Right atrium auricular region (tissue), 2 donors: ENCODE measurements around the gene AAK1. TPM values are rescaled to one million over a fixed set of nuclear protein-coding genes. Genes with fewer than 3 reads are reported as not detected.
"Not testable (repeated sequence)": the region's sequence is repeated elsewhere in the genome, so short reads cannot be mapped to it uniquely, and the experiment has no call there.

Experiments
- DNase-seq: peaks from one replicate; pipeline ENCODE4 v3.0.0-alpha.2; 2019; ENCODE audit warnings: low spot score
- H3K27ac ChIP-seq, 2 donors: fragments of 200-600 bp; sonication (generic); 1 replicate in 1 of 2; 2 replicates in 1 of 2; pipeline ENCODE4 v1.5.1; 2016 to 2019
- H3K27me3 ChIP-seq, 2 donors: fragments of 200-600 bp; sonication (generic); one replicate each; pipeline versions ENCODE4 v1.5.1 to v1.6.0; 2017 to 2019
- H3K36me3 ChIP-seq: fragments of 200-600 bp; sonication (generic); one replicate; pipeline ENCODE4 v1.5.1; 2016
- H3K4me1 ChIP-seq, 2 donors: fragments of 200-600 bp; sonication (generic); one replicate each; pipeline versions ENCODE4 v1.5.1 to v1.6.0; 2017 to 2019
- H3K4me3 ChIP-seq, 2 donors: fragments of 200-600 bp; sonication (generic); 1 replicate in 1 of 2; 2 replicates in 1 of 2; pipeline ENCODE4 v1.5.1; 2017 to 2019; ENCODE audit warnings: mild to moderate bottlenecking in 1 of 2, moderate library complexity in 1 of 2
- H3K9me3 ChIP-seq, 2 donors: fragments of 200-600 bp; sonication (generic); one replicate each; pipeline ENCODE4 v1.5.1; 2019
- total RNA-seq, 2 donors: library from RNA; depleted of rRNA; stranded (reverse); fragments of >200 nt; gene quantifications; one replicate each; pipeline ENCODE4 v1.1.0, GENCODE V29; 2016
- TF ChIP-seq, protein P1 (sequence below), 2 donors: fragments of 200-600 bp; sonication (generic); IDR thresholded peaks; one replicate each; pipeline ENCODE4 v1.5.1; 2019; ENCODE audit warnings: antibody characterized with exemption in 2 of 2

Gene AAK1
- total RNA-seq, 2 donors from 2014 or later = 50.4 to 62.6 TPM

DNA sequence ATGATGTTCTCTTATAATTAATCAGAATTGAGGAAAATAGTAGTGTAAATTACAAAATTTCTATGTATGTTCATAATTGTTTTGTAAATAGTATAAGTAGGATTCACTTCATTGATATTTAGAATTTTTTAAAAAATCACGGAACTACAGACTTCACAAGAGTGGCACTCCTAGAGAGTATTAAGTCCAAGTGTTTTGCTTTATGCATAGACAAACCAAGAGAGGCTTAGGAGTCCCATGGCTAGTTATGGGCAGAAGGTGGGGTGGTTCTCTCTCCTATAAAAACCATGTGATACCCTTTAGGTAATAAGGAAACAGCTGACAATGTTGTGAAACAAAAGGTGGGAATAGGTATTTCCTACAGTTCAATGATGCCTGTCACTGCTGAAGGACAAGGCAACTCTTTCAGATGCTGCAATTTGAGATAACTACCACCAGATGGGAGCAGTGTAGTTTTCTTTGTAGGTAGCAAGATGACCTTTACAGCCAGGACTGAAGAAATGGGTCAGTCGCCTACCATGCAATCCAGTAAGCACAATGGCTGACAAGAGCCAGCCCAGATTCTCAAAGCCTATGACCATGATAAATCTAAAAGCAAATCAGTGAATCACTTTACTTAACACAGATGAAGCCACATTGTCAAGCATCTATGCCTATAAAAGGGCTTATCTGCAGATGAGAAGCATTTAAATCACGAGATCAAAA, 83.9 kb downstream of the AAK1 start:
- Histone ChIP-seq H3K4me1 (peaks cover 0 to 33% of the 10 kb centered on the region in 2 donors), H3K27ac (peak overlapping the region in 1 of 2 donors; percentile 35), H3K9me3 (no peaks in the 10 kb centered on the region), H3K36me3 (no peaks in the 10 kb centered on the region), H3K27me3 (no peaks in the 10 kb centered on the region), H3K4me3 (no peak overlapping the region)
- TF ChIP-seq, protein P1, sequence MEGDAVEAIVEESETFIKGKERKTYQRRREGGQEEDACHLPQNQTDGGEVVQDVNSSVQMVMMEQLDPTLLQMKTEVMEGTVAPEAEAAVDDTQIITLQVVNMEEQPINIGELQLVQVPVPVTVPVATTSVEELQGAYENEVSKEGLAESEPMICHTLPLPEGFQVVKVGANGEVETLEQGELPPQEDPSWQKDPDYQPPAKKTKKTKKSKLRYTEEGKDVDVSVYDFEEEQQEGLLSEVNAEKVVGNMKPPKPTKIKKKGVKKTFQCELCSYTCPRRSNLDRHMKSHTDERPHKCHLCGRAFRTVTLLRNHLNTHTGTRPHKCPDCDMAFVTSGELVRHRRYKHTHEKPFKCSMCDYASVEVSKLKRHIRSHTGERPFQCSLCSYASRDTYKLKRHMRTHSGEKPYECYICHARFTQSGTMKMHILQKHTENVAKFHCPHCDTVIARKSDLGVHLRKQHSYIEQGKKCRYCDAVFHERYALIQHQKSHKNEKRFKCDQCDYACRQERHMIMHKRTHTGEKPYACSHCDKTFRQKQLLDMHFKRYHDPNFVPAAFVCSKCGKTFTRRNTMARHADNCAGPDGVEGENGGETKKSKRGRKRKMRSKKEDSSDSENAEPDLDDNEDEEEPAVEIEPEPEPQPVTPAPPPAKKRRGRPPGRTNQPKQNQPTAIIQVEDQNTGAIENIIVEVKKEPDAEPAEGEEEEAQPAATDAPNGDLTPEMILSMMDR (IDR thresholded peaks at IDR 0.05) = peak; percentile 53 to 77
- no peak for DNase-seq

DNA sequence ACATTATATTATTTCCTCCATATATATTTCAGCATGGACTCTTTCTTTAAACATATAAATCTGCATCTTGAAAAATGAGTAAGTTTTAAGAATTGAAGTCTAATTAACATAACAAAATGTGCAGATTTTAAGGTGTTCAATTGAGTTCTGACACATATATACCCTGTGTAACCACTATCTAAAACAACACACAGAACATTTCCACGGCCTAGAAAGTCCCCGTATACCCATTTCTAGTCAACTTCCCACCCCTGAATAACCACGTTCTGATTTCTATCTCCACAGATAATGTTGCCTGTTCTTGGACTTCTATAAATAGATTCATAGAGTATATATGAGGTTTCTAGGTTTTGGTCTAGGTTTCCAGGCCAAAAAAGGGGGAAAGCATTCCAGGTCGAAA, 87.5 kb downstream of the AAK1 start:
- no peak overlapping the region for H3K4me3 ChIP-seq
- H3K4me1 ChIP-seq = peaks cover 0 to 35% of the 10 kb centered on the region in 2 donors
- H3K36me3 ChIP-seq = no peaks in the 10 kb centered on the region
- no peaks in the 10 kb centered on the region for H3K9me3 ChIP-seq
- H3K27ac ChIP-seq = no peak overlapping the region
- H3K27me3 ChIP-seq = no peaks in the 10 kb centered on the region
- TF ChIP-seq, protein P1 (IDR thresholded peaks at IDR 0.05) = no peak
- no peak for DNase-seq

DNA sequence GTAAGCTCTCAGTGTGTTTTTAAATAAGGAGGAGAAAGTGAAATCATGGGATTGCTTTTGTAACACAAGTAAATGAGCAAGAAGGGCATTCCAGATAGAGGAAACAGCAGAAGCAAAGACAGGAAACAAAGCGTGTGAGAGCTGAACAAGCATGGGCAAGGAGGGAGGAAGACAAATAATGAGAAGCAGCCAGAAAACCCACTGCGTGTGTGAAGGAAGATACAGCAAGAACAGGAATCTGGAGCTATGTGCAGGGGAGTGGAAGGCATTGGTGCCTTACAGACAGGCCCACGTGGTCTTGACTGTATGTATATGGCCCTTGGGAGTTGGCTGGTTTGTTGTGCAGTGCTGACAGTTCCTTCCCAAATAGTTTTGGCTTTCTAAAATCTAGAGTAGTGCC, 88.6 kb downstream of the AAK1 start:
- H3K9me3 ChIP-seq = no peaks in the 10 kb centered on the region
- DNase-seq = no peak
- TF ChIP-seq, protein P1 (IDR thresholded peaks at IDR 0.05) = no peak
- no peaks in the 10 kb centered on the region for H3K27me3 ChIP-seq
- H3K27ac ChIP-seq = no peak overlapping the region
- H3K4me3 ChIP-seq = no peak overlapping the region
- H3K4me1 ChIP-seq = peaks cover 0 to 25% of the 10 kb centered on the region in 2 donors
- H3K36me3 ChIP-seq = no peaks in the 10 kb centered on the region

DNA sequence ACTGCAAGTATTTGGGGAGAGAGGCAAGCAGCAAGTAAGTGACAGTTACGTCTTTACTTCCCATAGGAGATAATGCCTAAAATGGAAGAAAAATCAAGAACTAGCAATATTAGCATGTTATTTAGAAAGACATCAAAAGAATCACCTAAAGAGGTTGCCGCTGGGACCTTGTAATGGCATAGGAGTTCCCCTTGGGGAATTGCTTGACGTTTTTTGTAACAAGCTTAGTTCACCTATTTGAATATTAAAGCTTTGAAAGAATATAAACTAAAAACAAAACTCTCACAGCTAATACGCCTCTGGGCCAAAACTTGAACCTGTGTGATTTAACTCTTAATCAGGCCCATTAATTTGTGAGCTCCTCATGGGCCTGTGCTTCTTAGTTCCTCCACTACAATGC, 89.0 kb downstream of the AAK1 start:
- H3K4me1 ChIP-seq = peaks cover 0 to 21% of the 10 kb centered on the region in 2 donors
- TF ChIP-seq, protein P1 (IDR thresholded peaks at IDR 0.05) = no peak

DNA sequence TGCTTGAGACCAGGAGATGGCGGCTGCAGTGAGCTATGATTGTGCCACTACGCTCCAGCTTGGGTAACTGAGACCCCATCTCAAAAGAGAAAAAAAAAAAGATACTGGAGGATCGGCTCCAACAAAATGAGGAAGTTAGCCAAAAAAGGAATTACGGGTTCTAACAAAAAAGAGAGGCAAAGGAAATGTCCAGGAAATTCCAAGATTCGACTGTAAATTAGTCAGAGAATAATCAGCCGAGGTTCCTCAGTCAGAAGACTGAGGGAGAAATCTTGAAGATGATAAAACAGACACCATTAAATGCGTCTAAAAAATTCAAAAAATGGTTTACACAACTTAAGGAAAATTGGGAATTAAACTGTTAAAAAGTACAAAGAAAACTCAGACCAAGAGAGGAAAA, 89.5 kb downstream of the AAK1 start:
- Histone ChIP-seq H3K27me3 (no peaks in the 10 kb centered on the region), H3K4me1 (peaks cover 0 to 16% of the 10 kb centered on the region in 2 donors), H3K27ac (no peak overlapping the region), H3K4me3 (no peak overlapping the region), H3K36me3 (no peaks in the 10 kb centered on the region), H3K9me3 (no peaks in the 10 kb centered on the region)
- TF ChIP-seq, protein P1 (IDR thresholded peaks at IDR 0.05) = no peak
- no peak for DNase-seq

More for the DNA sequence above, 89.0 kb downstream of the AAK1 start:
- no peaks in the 10 kb centered on the region for H3K36me3 ChIP-seq
- H3K9me3 ChIP-seq = no peaks in the 10 kb centered on the region
- H3K27me3 ChIP-seq = no peaks in the 10 kb centered on the region
- H3K27ac ChIP-seq = no peak overlapping the region
- no peak for DNase-seq
- no peak overlapping the region for H3K4me3 ChIP-seq

DNA sequence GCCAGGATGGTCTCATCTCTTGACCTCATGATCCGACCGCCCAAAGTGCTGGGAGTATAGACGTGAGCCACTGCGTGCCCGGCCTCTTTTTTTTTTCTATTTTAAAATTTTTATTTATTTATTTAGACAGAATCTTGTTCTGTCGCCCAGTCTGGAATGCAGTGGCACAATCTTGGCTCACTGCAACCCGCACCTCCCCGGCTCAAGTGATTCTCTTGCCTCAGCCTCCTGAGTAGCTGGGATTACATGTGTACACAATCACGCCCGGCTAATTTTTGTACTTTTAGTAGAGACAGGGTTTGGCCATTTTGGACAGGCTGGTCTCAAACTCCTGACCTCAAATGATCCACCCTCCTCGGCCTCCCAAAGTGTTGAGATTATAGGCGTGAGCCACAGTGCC, 93.0 kb downstream of the AAK1 start:
- H3K4me3 ChIP-seq = not testable (repeated sequence)

More for the DNA sequence above, 93.0 kb downstream of the AAK1 start:
- not testable (repeated sequence) for DNase-seq, H3K27ac ChIP-seq, H3K36me3 ChIP-seq, H3K9me3 ChIP-seq, H3K27me3 ChIP-seq
- H3K4me1 ChIP-seq = peaks cover 0 to 16% of the 10 kb centered on the region in 2 donors
